ENCODE data around the gene PRICKLE2.

PRICKLE2 gene

DNA sequence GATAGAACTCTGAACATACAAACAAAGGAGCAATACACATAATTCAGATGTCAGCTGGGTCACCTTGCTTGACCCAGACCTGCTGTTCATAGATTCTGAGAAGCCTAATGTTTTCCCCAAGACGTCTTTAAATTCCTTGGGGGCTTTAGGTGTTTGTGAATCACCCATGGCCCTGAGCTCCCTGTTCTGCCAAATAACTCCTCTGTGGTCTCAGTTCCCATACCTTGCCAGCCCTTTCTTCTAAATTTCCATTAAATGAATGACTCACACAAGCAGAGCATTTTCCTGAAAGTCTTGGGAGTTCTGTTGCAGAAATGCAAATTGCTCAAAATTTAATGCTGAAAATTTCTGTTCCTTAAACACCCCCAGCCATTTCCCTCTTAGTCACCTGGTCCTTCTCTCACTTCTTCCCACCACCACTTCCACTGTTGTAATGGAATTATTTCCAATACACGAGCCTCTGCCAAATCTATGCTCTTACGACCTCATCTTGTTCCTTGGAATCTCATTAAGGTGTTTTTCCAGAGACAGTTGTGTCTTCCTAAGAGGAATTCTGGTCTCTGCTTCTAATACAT, 168.6 kb downstream of the PRICKLE2 start:
- H3K4me3 ChIP-seq (ENCODE audit: control insufficient read depth in 1 of 7, extremely low read depth in 1 of 7, insufficient read depth in 4 of 7, low read depth in 2 of 7, low read length in 6 of 7) = no peak overlapping the region
- ChIA-PET POLR2A (no interaction called here), CTCF (no interaction called here)
- peaks cover 0 to 4% (median 2%) of the 10 kb centered on the region in 5 experiments for H3K27me3 ChIP-seq (replicated peaks in 2 of 5; ENCODE audit: control insufficient read depth in 4 of 5, insufficient read depth in 5 of 5, low read length in 4 of 5)
- H3K27ac ChIP-seq (ENCODE audit: insufficient read depth in 1 of 2, low read depth in 1 of 2, low read length in 2 of 2, poor library complexity in 1 of 2, severe bottlenecking in 2 of 2) = no peak overlapping the region
- no peaks in the 10 kb centered on the region for H3K9me3 ChIP-seq (ENCODE audit: control extremely low read depth in 1 of 5, control insufficient read depth in 4 of 5, insufficient read depth in 2 of 5, low read depth in 1 of 5, low read length in 4 of 5)
- no peak for DNase-seq
- no peaks in the 10 kb centered on the region for H3K4me1 ChIP-seq (ENCODE audit: control extremely low read depth in 1 of 4, control insufficient read depth in 4 of 4, insufficient read depth in 4 of 4, low read length in 3 of 4)
- H3K36me3 ChIP-seq (ENCODE audit: control insufficient read depth in 4 of 4, insufficient read depth in 4 of 4, low read length in 3 of 4) = no peaks in the 10 kb centered on the region
- whole genome bisulfite sequencing (ENCODE audit: insufficient coverage) = 100% methylated on average over 3 of the region's 3 CpGs

DNA sequence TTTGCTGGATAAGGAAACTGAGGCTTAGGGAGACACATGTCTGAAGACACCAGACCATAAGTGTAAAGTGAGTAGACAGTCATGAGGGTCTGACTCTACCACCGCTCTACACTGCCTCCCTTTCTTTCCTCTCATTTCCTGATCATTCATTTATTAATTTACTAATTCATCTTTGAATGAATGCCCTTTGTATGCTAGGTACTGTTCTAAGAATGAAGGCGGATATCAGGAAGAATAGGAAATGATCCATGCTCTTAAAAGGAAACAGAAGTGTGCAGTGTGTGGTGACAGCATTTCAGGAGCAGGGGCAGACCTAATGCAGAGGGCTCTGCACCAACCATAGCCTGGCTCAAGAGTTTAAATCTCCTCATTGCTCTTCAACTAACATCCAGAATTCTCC, 170.2 kb downstream of the PRICKLE2 start:
- no peaks in the 10 kb centered on the region for H3K9me3 ChIP-seq (ENCODE audit: control extremely low read depth in 1 of 5, control insufficient read depth in 4 of 5, insufficient read depth in 2 of 5, low read depth in 1 of 5, low read length in 4 of 5)
- no peaks in the 10 kb centered on the region for H3K4me1 ChIP-seq (ENCODE audit: control extremely low read depth in 1 of 4, control insufficient read depth in 4 of 4, insufficient read depth in 4 of 4, low read length in 3 of 4)
- no peak overlapping the region for H3K4me3 ChIP-seq (ENCODE audit: control insufficient read depth in 1 of 7, extremely low read depth in 1 of 7, insufficient read depth in 4 of 7, low read depth in 2 of 7, low read length in 6 of 7)
- H3K36me3 ChIP-seq (ENCODE audit: control insufficient read depth in 4 of 4, insufficient read depth in 4 of 4, low read length in 3 of 4) = no peaks in the 10 kb centered on the region
- ChIA-PET CTCF (no interaction called here), POLR2A (no interaction called here)
- peaks cover 0 to 4% (median 2%) of the 10 kb centered on the region in 5 experiments for H3K27me3 ChIP-seq (replicated peaks in 2 of 5; ENCODE audit: control insufficient read depth in 4 of 5, insufficient read depth in 5 of 5, low read length in 4 of 5)
- H3K27ac ChIP-seq (ENCODE audit: insufficient read depth in 1 of 2, low read depth in 1 of 2, low read length in 2 of 2, poor library complexity in 1 of 2, severe bottlenecking in 2 of 2) = no peak overlapping the region
- DNase-seq = no peak
- WGBS (ENCODE audit: insufficient coverage) = no CpG with 5 or more reads among the region's 2 CpGs

DNA sequence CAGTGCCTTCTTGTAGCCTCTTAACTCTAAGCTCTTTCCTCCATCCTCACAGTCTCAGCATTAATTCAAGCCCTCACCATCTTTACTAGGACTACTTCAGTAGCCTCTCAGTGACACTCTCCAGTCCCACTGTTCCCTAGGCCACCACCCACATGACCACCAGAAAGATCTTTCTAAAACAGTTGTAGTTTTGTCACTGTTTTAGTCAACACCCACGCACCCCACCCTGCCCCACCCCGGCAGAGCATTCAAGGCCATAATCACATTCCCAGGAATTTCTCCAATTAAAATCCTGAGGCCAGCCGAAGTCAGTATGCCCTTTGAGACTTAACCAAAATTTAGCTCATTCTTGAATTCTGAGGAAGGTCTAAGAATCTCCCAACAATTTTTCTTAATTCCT, 170.8 kb downstream of the PRICKLE2 start:
- WGBS (ENCODE audit: insufficient coverage) = 100% methylated on average over 1 of the region's 3 CpGs
- no peaks in the 10 kb centered on the region for H3K36me3 ChIP-seq (ENCODE audit: control insufficient read depth in 4 of 4, insufficient read depth in 4 of 4, low read length in 3 of 4)
- peaks cover 0 to 4% (median 2%) of the 10 kb centered on the region in 5 experiments for H3K27me3 ChIP-seq (replicated peaks in 2 of 5; ENCODE audit: control insufficient read depth in 4 of 5, insufficient read depth in 5 of 5, low read length in 4 of 5)
- no peaks in the 10 kb centered on the region for H3K4me1 ChIP-seq (ENCODE audit: control extremely low read depth in 1 of 4, control insufficient read depth in 4 of 4, insufficient read depth in 4 of 4, low read length in 3 of 4)
- CTCF ChIA-PET = no interaction called here
- H3K4me3 ChIP-seq (ENCODE audit: control insufficient read depth in 1 of 7, extremely low read depth in 1 of 7, insufficient read depth in 4 of 7, low read depth in 2 of 7, low read length in 6 of 7) = no peak overlapping the region
- DNase-seq = no peak
- H3K27ac ChIP-seq (ENCODE audit: insufficient read depth in 1 of 2, low read depth in 1 of 2, low read length in 2 of 2, poor library complexity in 1 of 2, severe bottlenecking in 2 of 2) = no peak overlapping the region
- POLR2A ChIA-PET = no interaction called here
- H3K9me3 ChIP-seq (ENCODE audit: control extremely low read depth in 1 of 5, control insufficient read depth in 4 of 5, insufficient read depth in 2 of 5, low read depth in 1 of 5, low read length in 4 of 5) = no peaks in the 10 kb centered on the region

DNA sequence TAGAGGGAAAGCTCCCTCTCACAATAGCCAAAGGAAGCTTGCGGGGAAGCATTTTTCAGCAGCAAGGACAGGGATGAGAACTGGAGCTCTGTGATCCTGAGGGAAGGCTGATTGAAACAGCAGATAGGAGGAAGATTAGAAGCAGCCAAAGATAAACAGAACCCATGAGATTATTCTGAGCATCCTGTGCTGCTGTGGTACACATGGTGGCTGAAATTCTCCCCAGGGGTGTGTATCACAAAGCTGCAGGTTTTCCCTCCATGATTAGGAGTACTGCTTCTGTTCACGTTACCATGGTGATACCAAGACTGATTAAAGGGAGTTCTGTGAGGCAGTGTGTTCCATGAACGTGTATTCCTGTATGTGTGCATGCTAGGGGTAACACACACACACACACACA, 171.7 kb downstream of the PRICKLE2 start:
- Histone ChIP-seq H3K4me3 (ENCODE audit: control insufficient read depth in 1 of 7, extremely low read depth in 1 of 7, insufficient read depth in 4 of 7, low read depth in 2 of 7, low read length in 6 of 7) (no peak overlapping the region), H3K36me3 (ENCODE audit: control insufficient read depth in 4 of 4, insufficient read depth in 4 of 4, low read length in 3 of 4) (no peaks in the 10 kb centered on the region), H3K4me1 (ENCODE audit: control extremely low read depth in 1 of 4, control insufficient read depth in 4 of 4, insufficient read depth in 4 of 4, low read length in 3 of 4) (peaks cover 0 to 3% (median 0%) of the 10 kb centered on the region in 4 experiments), H3K27me3 (replicated peaks in 2 of 5; ENCODE audit: control insufficient read depth in 4 of 5, insufficient read depth in 5 of 5, low read length in 4 of 5) (peaks cover 0 to 5% (median 2%) of the 10 kb centered on the region in 5 experiments), H3K9me3 (ENCODE audit: control extremely low read depth in 1 of 5, control insufficient read depth in 4 of 5, insufficient read depth in 2 of 5, low read depth in 1 of 5, low read length in 4 of 5) (no peaks in the 10 kb centered on the region), H3K27ac (ENCODE audit: insufficient read depth in 1 of 2, low read depth in 1 of 2, low read length in 2 of 2, poor library complexity in 1 of 2, severe bottlenecking in 2 of 2) (no peak overlapping the region)
- WGBS (ENCODE audit: insufficient coverage) = 100% methylated on average over 1 of the region's 3 CpGs
- CTCF ChIA-PET = interaction anchor here (0.9 to 1.2 kb wide), 2 partner anchors 15 to 175 kb away, joined by 3 read pairs; no protein-coding TSS in a partner anchor
- POLR2A ChIA-PET = no interaction called here
- DNase-seq = no peak

DNA sequence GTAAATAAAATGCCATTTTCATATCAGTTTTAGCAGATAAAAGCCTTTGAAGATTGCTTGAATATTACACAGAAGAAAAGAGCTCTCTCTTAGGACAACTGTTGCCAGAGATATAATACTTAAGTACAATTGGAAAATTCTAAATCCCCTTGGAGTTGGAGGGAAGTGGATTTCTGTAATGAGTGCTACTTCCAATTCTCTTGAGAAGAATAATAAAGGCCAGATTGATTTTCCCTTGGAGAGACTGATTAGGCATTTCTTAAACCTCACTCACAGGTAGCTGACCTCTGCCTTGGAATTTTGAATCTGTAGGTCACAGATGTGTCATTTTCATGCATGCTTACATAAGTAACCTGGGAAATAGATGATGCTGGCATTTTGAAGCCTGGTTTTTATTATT, 172.1 kb downstream of the PRICKLE2 start:
- no peak overlapping the region for H3K4me3 ChIP-seq (ENCODE audit: control insufficient read depth in 1 of 7, extremely low read depth in 1 of 7, insufficient read depth in 4 of 7, low read depth in 2 of 7, low read length in 6 of 7)
- peaks cover 0 to 5% (median 2%) of the 10 kb centered on the region in 5 experiments for H3K27me3 ChIP-seq (replicated peaks in 2 of 5; ENCODE audit: control insufficient read depth in 4 of 5, insufficient read depth in 5 of 5, low read length in 4 of 5)
- no peaks in the 10 kb centered on the region for H3K9me3 ChIP-seq (ENCODE audit: control extremely low read depth in 1 of 5, control insufficient read depth in 4 of 5, insufficient read depth in 2 of 5, low read depth in 1 of 5, low read length in 4 of 5)
- H3K4me1 ChIP-seq (ENCODE audit: control extremely low read depth in 1 of 4, control insufficient read depth in 4 of 4, insufficient read depth in 4 of 4, low read length in 3 of 4) = peaks cover 0 to 5% (median 0%) of the 10 kb centered on the region in 4 experiments
- CTCF ChIA-PET = interaction anchor here (0.9 to 1.2 kb wide), 2 partner anchors 15 to 175 kb away, joined by 3 read pairs; no protein-coding TSS in a partner anchor
- POLR2A ChIA-PET = no interaction called here
- H3K27ac ChIP-seq (ENCODE audit: insufficient read depth in 1 of 2, low read depth in 1 of 2, low read length in 2 of 2, poor library complexity in 1 of 2, severe bottlenecking in 2 of 2) = no peak overlapping the region
- DNase-seq = no peak
- no peaks in the 10 kb centered on the region for H3K36me3 ChIP-seq (ENCODE audit: control insufficient read depth in 4 of 4, insufficient read depth in 4 of 4, low read length in 3 of 4)

DNA sequence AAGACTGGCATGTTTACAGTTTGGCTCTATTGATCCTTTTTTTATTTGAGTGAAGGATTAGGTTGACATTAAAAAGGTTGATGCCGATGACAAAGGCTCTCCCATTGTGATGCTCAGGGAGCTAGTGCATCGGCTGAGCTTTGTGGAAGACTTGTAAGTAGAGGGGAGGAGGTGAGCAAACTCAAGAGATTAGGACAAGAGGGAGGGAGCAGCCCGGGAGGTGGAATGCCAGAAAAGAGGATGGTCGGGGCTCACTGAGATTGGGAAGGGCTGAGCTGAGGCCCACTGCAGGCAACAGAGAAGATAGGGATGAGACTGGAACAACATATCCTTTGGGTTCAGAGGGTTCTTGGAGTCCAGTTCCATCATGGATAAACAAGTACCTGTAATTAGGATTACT, 175.4 kb downstream of the PRICKLE2 start:
- no peaks in the 10 kb centered on the region for H3K36me3 ChIP-seq (ENCODE audit: control insufficient read depth in 4 of 4, insufficient read depth in 4 of 4, low read length in 3 of 4)
- DNase-seq = no peak
- H3K9me3 ChIP-seq (ENCODE audit: control extremely low read depth in 1 of 5, control insufficient read depth in 4 of 5, insufficient read depth in 2 of 5, low read depth in 1 of 5, low read length in 4 of 5) = no peaks in the 10 kb centered on the region
- WGBS (ENCODE audit: insufficient coverage) = 100% methylated on average over 1 of the region's 4 CpGs
- ChIA-PET CTCF (interaction anchor here (0.9 kb wide), 2 partner anchors 9 to 17 kb away, joined by 3 read pairs; no protein-coding TSS in a partner anchor), POLR2A (no interaction called here)
- no peak overlapping the region for H3K27ac ChIP-seq (ENCODE audit: insufficient read depth in 1 of 2, low read depth in 1 of 2, low read length in 2 of 2, poor library complexity in 1 of 2, severe bottlenecking in 2 of 2)
- no peak overlapping the region for H3K4me3 ChIP-seq (ENCODE audit: control insufficient read depth in 1 of 7, extremely low read depth in 1 of 7, insufficient read depth in 4 of 7, low read depth in 2 of 7, low read length in 6 of 7)
- H3K27me3 ChIP-seq (replicated peaks in 2 of 5; ENCODE audit: control insufficient read depth in 4 of 5, insufficient read depth in 5 of 5, low read length in 4 of 5) = peaks cover 2 to 25% (median 12%) of the 10 kb centered on the region in 5 experiments
- peaks cover 0 to 5% (median 0%) of the 10 kb centered on the region in 4 experiments for H3K4me1 ChIP-seq (ENCODE audit: control extremely low read depth in 1 of 4, control insufficient read depth in 4 of 4, insufficient read depth in 4 of 4, low read length in 3 of 4)

DNA sequence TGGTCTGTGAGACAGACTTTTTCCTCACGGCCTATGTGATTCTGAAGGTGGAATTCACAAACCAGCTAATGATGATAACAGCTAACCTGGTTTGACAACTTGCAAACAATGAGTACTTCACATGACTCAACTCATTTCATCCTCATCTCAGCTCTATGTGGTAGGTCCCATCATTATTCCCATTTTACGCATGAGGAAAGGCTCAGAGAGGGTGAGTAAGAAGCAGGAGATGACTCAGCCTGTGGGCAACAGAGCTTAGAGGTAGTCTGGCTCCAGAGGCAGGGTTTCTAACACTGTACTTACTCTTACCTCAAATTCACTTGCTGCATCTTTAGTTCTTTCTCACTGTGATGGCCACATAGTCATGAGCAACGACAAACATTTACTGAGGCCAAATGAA, 176.1 kb downstream of the PRICKLE2 start:
- peaks cover 2 to 25% (median 12%) of the 10 kb centered on the region in 5 experiments for H3K27me3 ChIP-seq (replicated peaks in 2 of 5; ENCODE audit: control insufficient read depth in 4 of 5, insufficient read depth in 5 of 5, low read length in 4 of 5)
- no peak overlapping the region for H3K4me3 ChIP-seq (ENCODE audit: control insufficient read depth in 1 of 7, extremely low read depth in 1 of 7, insufficient read depth in 4 of 7, low read depth in 2 of 7, low read length in 6 of 7)
- H3K36me3 ChIP-seq (ENCODE audit: control insufficient read depth in 4 of 4, insufficient read depth in 4 of 4, low read length in 3 of 4) = no peaks in the 10 kb centered on the region
- CTCF ChIA-PET = interaction anchor here (0.9 kb wide), 2 partner anchors 9 to 17 kb away, joined by 3 read pairs; no protein-coding TSS in a partner anchor
- no peaks in the 10 kb centered on the region for H3K9me3 ChIP-seq (ENCODE audit: control extremely low read depth in 1 of 5, control insufficient read depth in 4 of 5, insufficient read depth in 2 of 5, low read depth in 1 of 5, low read length in 4 of 5)
- POLR2A ChIA-PET = no interaction called here
- 40% methylated on average over 2 of the region's 3 CpGs for WGBS (ENCODE audit: insufficient coverage)
- H3K4me1 ChIP-seq (ENCODE audit: control extremely low read depth in 1 of 4, control insufficient read depth in 4 of 4, insufficient read depth in 4 of 4, low read length in 3 of 4) = peaks cover 0 to 5% (median 0%) of the 10 kb centered on the region in 4 experiments
- no peak overlapping the region for H3K27ac ChIP-seq (ENCODE audit: insufficient read depth in 1 of 2, low read depth in 1 of 2, low read length in 2 of 2, poor library complexity in 1 of 2, severe bottlenecking in 2 of 2)
- DNase-seq = no peak

All from common myeloid progenitor, CD34-positive (primary cell).